MM.1S (cell line): ENCODE measurements around the gene S100Z.

Experiments used
- CTCF ChIP-seq: fragments of 300-600 bp; sonication (generic); IDR thresholded peaks from 2 replicates; pipeline ENCODE4 v1.5.1; 2016; ENCODE audit warnings: antibody characterized with exemption, low read length, mixed read lengths
- EZH2 ChIP-seq: fragments of 300-600 bp; sonication (generic); optimal IDR thresholded peaks from 2 replicates; pipeline ENCODE3; 2017; ENCODE audit warnings: low read depth, mild to moderate bottlenecking, antibody characterized with exemption, low read length, mixed read lengths
- EZH2phosphoT487 ChIP-seq: fragments of 300-600 bp; sonication (generic); IDR thresholded peaks from 2 replicates; pipeline ENCODE4 v1.6.1; 2018; ENCODE audit warnings: antibody characterized with exemption, low read length

- TF ChIP-seq CTCF (no peak), EZH2 (no peak), EZH2phosphoT487 (no peak)
Observed at GRCh38 chr5:76956033-76956432, 106.2 kb downstream of the S100Z start.
